ENCODE results near the gene NUB1.

Gene NUB1

GRCh38 chr7:151392426-151392825 is 50.8 kb downstream of the NUB1 start:
- no peak for DNase-seq (ENCODE audit: low read depth)
- TF ChIP-seq CTCF (conservative IDR thresholded peaks at IDR 0.05; ENCODE audit: low read depth, low read length) = no peak

GRCh38 chr7:151393031-151393977 is 51.7 kb downstream of the NUB1 start:
- DNase-seq (ENCODE audit: low read depth) = no peak
- no peak overlapping the region for H3K4me3 ChIP-seq (ENCODE audit: low read depth, low read length)

More at GRCh38 chr7:151392426-151392825, 50.8 kb downstream of the NUB1 start:
- no peak overlapping the region for H3K4me3 ChIP-seq (ENCODE audit: low read depth, low read length)

GRCh38 chr7:151394076-151395035 is 52.7 kb downstream of the NUB1 start:
- no peak for TF ChIP-seq CTCF (conservative IDR thresholded peaks at IDR 0.05; ENCODE audit: low read depth, low read length)
- no peak for DNase-seq (ENCODE audit: low read depth)
- no peak overlapping the region for H3K4me3 ChIP-seq (ENCODE audit: low read depth, low read length)

More at GRCh38 chr7:151393031-151393977, 51.7 kb downstream of the NUB1 start:
- TF ChIP-seq CTCF (conservative IDR thresholded peaks at IDR 0.05; ENCODE audit: low read depth, low read length) = no peak

- TF ChIP-seq CTCF (conservative IDR thresholded peaks at IDR 0.05; ENCODE audit: low read depth, low read length) = no peak
- no peak for DNase-seq (ENCODE audit: low read depth)
- no peak overlapping the region for H3K4me3 ChIP-seq (ENCODE audit: low read depth, low read length)
These were observed 53.4 kb downstream of the NUB1 start for GRCh38 chr7:151395036-151395367.

GRCh38 chr7:151396328-151396970 is 54.8 kb downstream of the NUB1 start:
- DNase-seq (ENCODE audit: low read depth) = no peak
- H3K4me3 ChIP-seq (ENCODE audit: low read depth, low read length) = no peak overlapping the region
- TF ChIP-seq CTCF (conservative IDR thresholded peaks at IDR 0.05; ENCODE audit: low read depth, low read length) = no peak

- no peak overlapping the region for H3K4me3 ChIP-seq (ENCODE audit: low read depth, low read length)
- TF ChIP-seq CTCF (conservative IDR thresholded peaks at IDR 0.05; ENCODE audit: low read depth, low read length) = no peak
- DNase-seq (ENCODE audit: low read depth) = no peak
These were observed 55.4 kb downstream of the NUB1 start for GRCh38 chr7:151397026-151397425.

Measured in choroid plexus epithelial cell (primary cell).